GM19397 (cell line): Measurements from ENCODE around the gene TLR1.
A peak's percentile ranks its signal among the peaks of the same experiment; 100 is the strongest.
"Not testable (repeated sequence)": the region's sequence is repeated elsewhere in the genome, so short reads cannot be mapped to it uniquely, and the experiment has no call there.

Source experiments
- ATAC-seq: cut with Tn5 transposase; IDR thresholded peaks from one replicate; pipeline ENCODE4 v1.9.1; 2021; ENCODE audit warnings: mild to moderate bottlenecking, moderate library complexity; ENCODE audit not compliant: unreplicated experiment

The TLR1 gene

GRCh38 chr4:38804654-38805295 lies at the start of gene TLR1:
Gene TLR1 (minus strand): TSS chr4:38804791. CDS start chr4:38798831, 5,960 bp downstream.
- peak; percentile 23 for ATAC-seq

- ATAC-seq: no peak
Measured at GRCh38 chr4:38846015-38846414, 41.4 kb upstream of the TLR1 start.

- ATAC-seq: no peak
Measured at GRCh38 chr4:38842994-38843393, 38.4 kb upstream of the TLR1 start.

- no peak for ATAC-seq
Measured at GRCh38 chr4:38837849-38838248, 33.3 kb upstream of the TLR1 start.

- no peak for ATAC-seq
Measured at GRCh38 chr4:38837334-38837733, 32.7 kb upstream of the TLR1 start.

GRCh38 chr4:38834570-38834969 lies 30.0 kb upstream of the TLR1 start:
- ATAC-seq: no peak

- ATAC-seq: no peak
Measured at GRCh38 chr4:38832624-38833528, 28.3 kb upstream of the TLR1 start.

GRCh38 chr4:38832206-38832605 lies 27.6 kb upstream of the TLR1 start:
- no peak for ATAC-seq

GRCh38 chr4:38831653-38832052 lies 27.1 kb upstream of the TLR1 start:
- no peak for ATAC-seq

GRCh38 chr4:38829237-38829636 lies 24.6 kb upstream of the TLR1 start:
- no peak for ATAC-seq

- no peak for ATAC-seq
Measured at GRCh38 chr4:38823766-38824165, 19.2 kb upstream of the TLR1 start.

GRCh38 chr4:38822748-38823303 lies 18.2 kb upstream of the TLR1 start:
- no peak for ATAC-seq

- ATAC-seq: no peak
Measured at GRCh38 chr4:38821739-38822138, 17.1 kb upstream of the TLR1 start.

- ATAC-seq: peak; percentile 52
Measured at GRCh38 chr4:38820329-38821061, 15.9 kb upstream of the TLR1 start.

GRCh38 chr4:38819569-38819968 lies 15.0 kb upstream of the TLR1 start:
- no peak for ATAC-seq

GRCh38 chr4:38818441-38818976 lies 13.9 kb upstream of the TLR1 start:
- peak; percentile 59 for ATAC-seq

GRCh38 chr4:38815885-38816782 lies 11.5 kb upstream of the TLR1 start:
- no peak for ATAC-seq

- ATAC-seq: no peak
Measured at GRCh38 chr4:38814386-38814785, 9.8 kb upstream of the TLR1 start.

- ATAC-seq: no peak
Measured at GRCh38 chr4:38811297-38811696, 6.7 kb upstream of the TLR1 start.

- not testable (repeated sequence) for ATAC-seq
Measured at GRCh38 chr4:38807462-38807861, 2.9 kb upstream of the TLR1 start.
